Motor neuron (in vitro differentiated cells): ENCODE measurements around the gene ERBB3. TPM values are rescaled to one million over a fixed set of nuclear protein-coding genes. Genes with fewer than 3 reads are reported as not detected.
"Not testable (repeated sequence)": the region's sequence is repeated elsewhere in the genome, so short reads cannot be mapped to it uniquely, and the experiment has no call there.

ENCODE experiments used
- ATAC-seq, 8 experiments: fragments of 200-7000 bp; cut with Tn5 transposase; replicated peaks in 6 of 8; 2 replicates each; pipeline ENCODE4 v1.8.0; 2021; ENCODE audit warnings: mild to moderate bottlenecking in 8 of 8, moderate library complexity in 8 of 8
- H3K27ac ChIP-seq, 2 donors: fragments of 250-450 bp; sonication (Bioruptor Pico); 2 replicates each; pipeline ENCODE4 v1.9.0; 2021; ENCODE audit warnings: antibody characterized with exemption in 2 of 2, mild to moderate bottlenecking in 2 of 2, moderate library complexity in 1 of 2
- H3K4me1 ChIP-seq, 2 donors: fragments of 250-450 bp; sonication (Bioruptor Pico); replicated peaks in 1 of 2; 2 replicates each; pipeline ENCODE4 v1.6.1; 2021; ENCODE audit warnings: antibody characterized with exemption in 2 of 2, mild to moderate bottlenecking in 2 of 2, moderate library complexity in 1 of 2
- H3K4me3 ChIP-seq, 5 donors: fragments of 250-450 bp; sonication (Bioruptor Pico); 2 replicates each; pipeline ENCODE4 v1.9.0; 2021; ENCODE audit warnings: antibody characterized with exemption in 5 of 5, mild to moderate bottlenecking in 5 of 5, moderate library complexity in 4 of 5
- WGBS, 10 experiments: fragments of 450-650 bp; shearing (Covaris generic); methylation state at CpG; one replicate each; pipeline ENCODE4 v1.0.0; 2022; 5-methylcytosine and 5-hydroxymethylcytosine counted together
- in situ Hi-C, 9 experiments: fragments of 400-800 bp; cut with MboI; loops; one replicate each; pipeline ENCODE4 v1.15.0; 2021; ENCODE audit warnings: low sequenced_read_pairs in 9 of 9, low pct_unique_long_range_greater_than_20kb in 2 of 9; ENCODE audit not compliant: unreplicated experiment in 9 of 9
- total RNA-seq, 8 experiments: library from RNA; unstranded; fragments of 300-600 nt; gene quantifications; 2 replicates each; pipeline versions ENCODE4 v1.2.3 to v1.2.4, GENCODE V29; 2022

ERBB3 gene
- total RNA-seq, 8 experiments from 2014 or later = 0.63 to 7.2 (median 2.1) TPM

GRCh38 chr12:56046027-56046780 is 33.8 kb upstream of the ERBB3 start:
- no peak overlapping the region for H3K4me3 ChIP-seq
- 63 to 100% (median 81%) methylated on average over 1 to 5 of the region's 9 CpGs; no CpG with 5 or more reads in 4 of the 10 experiments for WGBS, 10 experiments
- H3K4me1 ChIP-seq = peaks cover 5 to 8% of the 10 kb centered on the region in 2 donors
- no peak for ATAC-seq
- no peak overlapping the region for H3K27ac ChIP-seq
- in situ Hi-C loops = loop anchor here in 2 of 9 experiments (25.0 kb wide), 1 partner anchor 309 kb away; the partner anchor contains the start of genes CD63 (in 2 of the 2) and GDF11 (in 2 of the 2)

GRCh38 chr12:56053407-56053893 is 26.5 kb upstream of the ERBB3 start:
- no peak overlapping the region for H3K4me3 ChIP-seq
- no peak for ATAC-seq
- no peak overlapping the region for H3K27ac ChIP-seq
- no peaks in the 10 kb centered on the region for H3K4me1 ChIP-seq
- 63 to 100% (median 78%) methylated on average over 1 to 6 of the region's 6 CpGs; no CpG with 5 or more reads in 1 of the 10 experiments for WGBS, 10 experiments
- in situ Hi-C loops = no loop called here

GRCh38 chr12:56059964-56060363 is 20.0 kb upstream of the ERBB3 start:
- H3K4me3 ChIP-seq, H3K4me1 ChIP-seq, in situ Hi-C loops, H3K27ac ChIP-seq: not testable (repeated sequence)
- 40 to 93% (median 77%) methylated on average over 2 to 8 of the region's 8 CpGs; no CpG with 5 or more reads in 2 of the 10 experiments for WGBS, 10 experiments
- peak in 1 of 8 experiments; percentile 27 for ATAC-seq

GRCh38 chr12:56061982-56062381 is 18.0 kb upstream of the ERBB3 start:
- Histone ChIP-seq H3K4me3 (no peak overlapping the region), H3K4me1 (no peaks in the 10 kb centered on the region), H3K27ac (no peak overlapping the region)
- 62 to 100% (median 67%) methylated on average over 1 to 4 of the region's 5 CpGs; no CpG with 5 or more reads in 3 of the 10 experiments for WGBS, 10 experiments
- ATAC-seq = no peak
- in situ Hi-C loops = no loop called here

DNA sequence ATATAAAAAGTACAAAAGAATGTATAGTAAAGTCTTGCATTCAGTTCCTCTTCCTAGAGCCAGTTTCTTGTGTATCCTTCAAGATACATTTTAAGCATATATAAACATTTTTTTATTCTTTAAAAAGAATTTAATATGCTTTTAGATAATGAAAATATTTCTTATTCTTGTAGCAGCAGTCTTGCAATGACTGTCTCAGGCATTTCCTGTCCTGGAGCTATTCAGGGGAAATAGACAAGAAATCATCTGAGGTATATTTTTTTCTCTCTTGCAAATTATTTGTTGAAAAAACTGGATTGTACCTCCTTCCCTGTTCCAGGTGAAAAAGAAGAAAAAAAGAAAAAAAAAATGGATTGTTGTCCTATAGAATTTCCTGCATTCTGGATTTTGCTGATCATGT is 17.0 kb upstream of the ERBB3 start:
- Histone ChIP-seq H3K4me3 (no peak overlapping the region), H3K27ac (no peak overlapping the region), H3K4me1 (no peaks in the 10 kb centered on the region)
- in situ Hi-C loops = no loop called here
- ATAC-seq = no peak

GRCh38 chr12:56071648-56072047 is 8.3 kb upstream of the ERBB3 start:
- H3K4me1 ChIP-seq = no peaks in the 10 kb centered on the region
- no peak for ATAC-seq
- H3K27ac ChIP-seq = no peak overlapping the region
- in situ Hi-C loops = no loop called here
- whole genome bisulfite sequencing, 10 experiments = 15 to 83% (median 54%) methylated on average over 1 to 4 of the region's 4 CpGs; no CpG with 5 or more reads in 3 of the 10 experiments
- no peak overlapping the region for H3K4me3 ChIP-seq

- H3K4me3 ChIP-seq = no peak overlapping the region
- ATAC-seq = no peak
- H3K4me1 ChIP-seq = no peaks in the 10 kb centered on the region
- WGBS, 10 experiments = 65 to 100% (median 79%) methylated on average over 2 to 4 of the region's 5 CpGs; no CpG with 5 or more reads in 2 of the 10 experiments
- in situ Hi-C loops = no loop called here
- no peak overlapping the region for H3K27ac ChIP-seq
These were observed 5.6 kb upstream of the ERBB3 start for GRCh38 chr12:56074396-56074795.

GRCh38 chr12:56077966-56078365 is 2.0 kb upstream of the ERBB3 start:
- in situ Hi-C loops, ATAC-seq, H3K27ac ChIP-seq, H3K4me1 ChIP-seq, H3K4me3 ChIP-seq: not testable (repeated sequence)
- WGBS, 10 experiments = 81 to 100% (median 97%) methylated on average over 1 to 7 of the region's 9 CpGs; no CpG with 5 or more reads in 2 of the 10 experiments

GRCh38 chr12:56078427-56078826 is 1.5 kb upstream of the ERBB3 start:
- in situ Hi-C loops = no loop called here
- peaks cover 4% of the 10 kb centered on the region in 2 donors for H3K4me1 ChIP-seq
- WGBS, 10 experiments = 100% methylated on average over 1 of the region's 1 CpG; no CpG with 5 or more reads in 6 of the 10 experiments
- H3K4me3 ChIP-seq = no peak overlapping the region
- ATAC-seq = no peak
- no peak overlapping the region for H3K27ac ChIP-seq

- 3 to 20% (median 5%) methylated on average over 2 to 12 of the region's 50 CpGs; no CpG with 5 or more reads in 3 of the 10 experiments for whole genome bisulfite sequencing, 10 experiments
- H3K27ac ChIP-seq = no peak overlapping the region
- ATAC-seq = peak; percentile 77 to 88 (median 81)
- H3K4me3 ChIP-seq = peak overlapping the region; percentile 20 to 43 (median 38)
- H3K4me1 ChIP-seq = peaks cover 4% of the 10 kb centered on the region in 2 donors
- in situ Hi-C loops = no loop called here
These were observed 838 bp upstream of the ERBB3 start for GRCh38 chr12:56078931-56079722.

DNA sequence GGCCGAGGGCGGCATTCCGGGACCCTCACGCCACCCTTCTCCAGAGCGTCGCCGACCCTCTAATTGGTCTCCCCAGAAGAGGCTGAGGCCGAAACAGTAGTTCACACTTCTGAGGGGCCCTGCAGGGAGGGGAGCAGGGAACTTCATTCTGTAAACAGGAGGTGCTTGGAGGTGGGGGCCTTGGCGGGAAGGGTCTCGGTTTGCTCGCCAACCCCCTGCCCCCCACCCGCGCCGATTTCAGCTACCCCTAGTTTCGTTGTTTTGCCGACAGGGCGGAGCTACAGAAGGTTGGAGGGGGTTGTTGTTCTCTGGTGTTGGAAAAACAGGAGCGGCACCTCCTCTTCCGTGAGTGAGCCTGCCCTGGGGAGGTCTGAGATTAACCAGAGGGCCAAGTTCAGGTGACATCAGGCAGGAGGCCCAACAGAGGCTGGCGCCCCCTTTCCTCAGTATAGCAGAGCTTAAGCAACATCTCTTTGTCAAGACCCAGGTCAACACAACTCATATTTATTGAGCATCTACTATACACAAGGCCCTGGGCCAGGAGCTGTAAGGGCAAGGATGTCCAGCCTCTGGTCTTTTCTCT is 682 bp downstream of the ERBB3 start:
- WGBS, 10 experiments = 0 to 80% (median 30%) methylated on average over 1 to 9 of the region's 20 CpGs; no CpG with 5 or more reads in 5 of the 10 experiments
- no peak overlapping the region for H3K27ac ChIP-seq
- in situ Hi-C loops = no loop called here
- no peak for ATAC-seq
- peaks cover 4% of the 10 kb centered on the region in 2 donors for H3K4me1 ChIP-seq
- peak overlapping the region in 4 of 5 donors; percentile 34 to 43 (median 38) for H3K4me3 ChIP-seq

- WGBS, 10 experiments = 45 to 85% (median 80%) methylated on average over 1 to 2 of the region's 6 CpGs; no CpG with 5 or more reads in 7 of the 10 experiments
- in situ Hi-C loops = no loop called here
- Histone ChIP-seq H3K4me1 (peaks cover 4% of the 10 kb centered on the region in 2 donors), H3K4me3 (no peak overlapping the region), H3K27ac (no peak overlapping the region)
- no peak for ATAC-seq
These were observed 1.7 kb downstream of the ERBB3 start for GRCh38 chr12:56081393-56082347.
